NCI-H146 (cell line): ENCODE measurements around the gene PHLDB3.
"Not testable (repeated sequence)": the region's sequence is repeated elsewhere in the genome, so short reads cannot be mapped to it uniquely, and the experiment has no call there.

Source experiments
- DNase-seq: peaks from one replicate; lab custom pipeline; 2025; lab: John Stamatoyannopoulos, UW

The PHLDB3 gene

GRCh38 chr19:43444531-43445287 is 59.8 kb downstream of the PHLDB3 start:
- no peak for DNase-seq

GRCh38 chr19:43444091-43444490 is 60.5 kb downstream of the PHLDB3 start:
- DNase-seq, result not testable (repeated sequence)

GRCh38 chr19:43441716-43442115 is 62.8 kb downstream of the PHLDB3 start:
- no peak for DNase-seq

- no peak for DNase-seq
Observed at GRCh38 chr19:43439709-43440063, 64.9 kb downstream of the PHLDB3 start.

- DNase-seq, result no peak
Observed at GRCh38 chr19:43439032-43439708, 65.4 kb downstream of the PHLDB3 start.

GRCh38 chr19:43438291-43439031 is 66.1 kb downstream of the PHLDB3 start:
- peak; percentile 17 for DNase-seq

GRCh38 chr19:43437712-43438111 is 66.8 kb downstream of the PHLDB3 start:
- DNase-seq, result no peak

- not testable (repeated sequence) for DNase-seq
Observed at GRCh38 chr19:43437284-43437683, 67.3 kb downstream of the PHLDB3 start.

- no peak for DNase-seq
Observed at GRCh38 chr19:43435775-43436174, 68.8 kb downstream of the PHLDB3 start.

- DNase-seq, result no peak
Observed at GRCh38 chr19:43433689-43434088, 70.9 kb downstream of the PHLDB3 start.

- DNase-seq, result no peak
Observed at GRCh38 chr19:43433358-43433673, 71.2 kb downstream of the PHLDB3 start.

GRCh38 chr19:43430976-43431375 is 73.6 kb downstream of the PHLDB3 start:
- DNase-seq, result no peak

GRCh38 chr19:43430142-43430710 is 74.3 kb downstream of the PHLDB3 start:
- DNase-seq, result no peak

- no peak for DNase-seq
Observed at GRCh38 chr19:43429395-43429794, 75.2 kb downstream of the PHLDB3 start.

GRCh38 chr19:43425567-43426392 is 78.8 kb downstream of the PHLDB3 start:
- DNase-seq, result peak; percentile 76
